Muscle of leg (tissue), 11 donors: ENCODE measurements around the gene DNAJA2. TPM values are rescaled to one million over a fixed set of nuclear protein-coding genes. Genes with fewer than 3 reads are reported as not detected.

Source experiments
- DNase-seq: peaks from one replicate; pipeline ENCODE4 v3.0.0; 2013
- H3K27ac ChIP-seq: one replicate; pipeline ENCODE4 v1.5.1; 2013; ENCODE audit warnings: mild to moderate bottlenecking, low read length, control low read depth
- H3K27me3 ChIP-seq: one replicate; pipeline ENCODE4 v1.6.1; 2013; ENCODE audit warnings: low read length; ENCODE audit not compliant: control insufficient read depth, insufficient read depth
- H3K36me3 ChIP-seq: one replicate; pipeline ENCODE4 v1.6.1; 2013; ENCODE audit warnings: low read length; ENCODE audit not compliant: control insufficient read depth, insufficient read depth
- H3K4me1 ChIP-seq: one replicate; pipeline ENCODE4 v1.6.1; 2013; ENCODE audit warnings: low read length; ENCODE audit not compliant: control insufficient read depth, insufficient read depth
- H3K4me3 ChIP-seq: one replicate; pipeline ENCODE4 v1.5.1; 2013; ENCODE audit warnings: low read length, control low read depth
- H3K9me3 ChIP-seq: replicated peaks from 2 replicates; pipeline ENCODE4 v1.6.1; 2013; ENCODE audit warnings: low read depth, low read length; ENCODE audit not compliant: control insufficient read depth
- WGBS: methylation state at CpG from one replicate; pipeline ENCODE4 v1.1.5; 2013; ENCODE audit warnings: missing lambda C conversion rate; ENCODE audit not compliant: insufficient coverage; 5-methylcytosine and 5-hydroxymethylcytosine counted together
- polyA plus RNA-seq, 8 donors: library from polyadenylated mRNA; unstranded; fragments of 120-200 nt; gene quantifications; one replicate each; pipeline versions ENCODE4 v1.2.1 to v1.2.3, GENCODE V29; 2013; ENCODE audit warnings: inconsistent platforms in 1 of 8, low replicate concordance in 1 of 8; ENCODE audit not compliant: insufficient read length in 8 of 8, insufficient read depth in 1 of 8
- total RNA-seq: library from RNA; stranded (reverse); fragments of 120-200 nt; gene quantifications from one replicate; pipeline ENCODE4 v1.2.4, GENCODE V29; 2013

Gene DNAJA2
- total and polyA plus RNA-seq, 9 donors: 39.8 to 56.0 (median 50.6) TPM

- Histone ChIP-seq H3K27me3 (no peaks in the 10 kb centered on the region), H3K27ac (no peak overlapping the region), H3K4me3 (no peak overlapping the region), H3K9me3 (no peaks in the 10 kb centered on the region), H3K4me1 (no peaks in the 10 kb centered on the region), H3K36me3 (peaks cover 32% of the 10 kb centered on the region)
- DNase-seq: no peak
- 79% methylated on average over 12 of the region's 12 CpGs for WGBS
These were observed 66.3 kb downstream of the DNAJA2 start for GRCh38 chr16:46907061-46907774.

- Histone ChIP-seq H3K4me3 (no peak overlapping the region), H3K27me3 (no peaks in the 10 kb centered on the region), H3K27ac (no peak overlapping the region), H3K4me1 (peaks cover 4% of the 10 kb centered on the region), H3K36me3 (peaks cover 29% of the 10 kb centered on the region), H3K9me3 (no peaks in the 10 kb centered on the region)
- 93% methylated on average over 11 of the region's 12 CpGs for WGBS
- no peak for DNase-seq
These were observed 67.0 kb downstream of the DNAJA2 start for GRCh38 chr16:46906360-46907060.

Other genes with a start within 250 kb of the DNAJA2 start
- 14.8 TPM for gene MYLK3, start 225.3 kb downstream of the DNAJA2 start, total RNA-seq
- gene MYLK3, start 225.3 kb downstream of the DNAJA2 start, polyA plus RNA-seq: 10 to 100 TPM in 3 of 8 donors, 1 to 10 TPM in 5; 6.9 to 17.4 (median 8.8) TPM
- gene C16orf87, start 142.5 kb downstream of the DNAJA2 start, total RNA-seq: 19.3 TPM
- gene C16orf87, start 142.5 kb downstream of the DNAJA2 start, polyA plus RNA-seq: 10 to 100 TPM; 21.5 to 25.4 (median 22.6) TPM
- 19.0 TPM for gene GPT2, start 89.3 kb downstream of the DNAJA2 start, total RNA-seq
- gene GPT2, start 89.3 kb downstream of the DNAJA2 start, polyA plus RNA-seq: 10 to 100 TPM; 18.9 to 37.5 (median 29.2) TPM
- gene NETO2, start 170.3 kb upstream of the DNAJA2 start, total RNA-seq: 8.1 TPM
- gene NETO2, start 170.3 kb upstream of the DNAJA2 start, polyA plus RNA-seq: 10 to 100 TPM; 12.0 to 23.5 (median 14.7) TPM